H9 (cell line): Measurements from ENCODE around the gene MSH3. TPM values are rescaled to one million over a fixed set of nuclear protein-coding genes. Genes with fewer than 3 reads are reported as not detected.

ENCODE experiments used
- DNase-seq: peaks from one replicate; pipeline ENCODE4 v3.0.0-alpha.2; 2017
- H2AFZ ChIP-seq: one replicate; pipeline ENCODE4 v1.6.1; 2013; ENCODE audit warnings: mild to moderate bottlenecking, low read length, control low read depth, moderate library complexity
- H2AK5ac ChIP-seq: 2 replicates; pipeline ENCODE4 v1.6.1; 2013; ENCODE audit warnings: low read length, control low read depth, mixed read lengths; ENCODE audit not compliant: insufficient read length
- H2BK120ac ChIP-seq: one replicate; pipeline ENCODE4 v1.6.1; 2013; ENCODE audit warnings: low read depth, mild to moderate bottlenecking, low read length, control low read depth, inconsistent platforms; ENCODE audit not compliant: poor library complexity, severe bottlenecking
- H2BK12ac ChIP-seq: 2 replicates; pipeline ENCODE4 v1.6.1; 2013; ENCODE audit warnings: low read length, control low read depth, mixed read lengths, low read depth; ENCODE audit not compliant: insufficient read length
- H2BK15ac ChIP-seq: 2 replicates; pipeline ENCODE4 v1.6.1; 2013; ENCODE audit warnings: low read depth, low read length, control low read depth
- H2BK20ac ChIP-seq: one replicate; pipeline ENCODE4 v1.6.1; 2013; ENCODE audit warnings: low read depth, mild to moderate bottlenecking, low read length, control low read depth, inconsistent platforms; ENCODE audit not compliant: poor library complexity, severe bottlenecking
- H2BK5ac ChIP-seq: 2 replicates; pipeline ENCODE4 v1.6.1; 2013; ENCODE audit warnings: low read length, control low read depth, mixed read lengths; ENCODE audit not compliant: insufficient read length
- H3K14ac ChIP-seq: 2 replicates; pipeline ENCODE4 v1.6.1; 2013; ENCODE audit warnings: low read length, control low read depth; ENCODE audit not compliant: insufficient read depth
- H3K18ac ChIP-seq: 2 replicates; pipeline ENCODE4 v1.6.1; 2013; ENCODE audit warnings: low read depth, mild to moderate bottlenecking, mixed read lengths, low read length, control low read depth; ENCODE audit not compliant: insufficient read length
- H3K23ac ChIP-seq: 2 replicates; pipeline ENCODE4 v1.6.1; 2013; ENCODE audit warnings: low read length, control low read depth, mixed read lengths, low read depth; ENCODE audit not compliant: insufficient read length
- H3K23me2 ChIP-seq: 2 replicates; pipeline ENCODE4 v1.6.1; 2013; ENCODE audit warnings: low read depth, mild to moderate bottlenecking, mixed read lengths, low read length, control low read depth; ENCODE audit not compliant: insufficient read length, poor library complexity, severe bottlenecking
- H3K27ac ChIP-seq: 2 replicates; pipeline ENCODE4 v1.5.1; 2013; ENCODE audit warnings: low read length, control low read depth, mixed read lengths, low read depth; ENCODE audit not compliant: insufficient read length
- H3K27me3 ChIP-seq: 2 replicates; pipeline ENCODE4 v1.6.1; 2013; ENCODE audit warnings: low read length, control low read depth, inconsistent platforms; ENCODE audit not compliant: insufficient read depth
- H3K4ac ChIP-seq: 2 replicates; pipeline ENCODE4 v1.6.1; 2013; ENCODE audit warnings: low read depth, mild to moderate bottlenecking, control low read depth, inconsistent platforms, low read length, moderate library complexity
- H3K4me1 ChIP-seq: 2 replicates; pipeline ENCODE4 v1.6.1; 2013; ENCODE audit warnings: low read length, control low read depth, inconsistent platforms; ENCODE audit not compliant: insufficient read depth
- H3K4me2 ChIP-seq: 2 replicates; pipeline ENCODE4 v1.6.1; 2013; ENCODE audit warnings: low read length, control low read depth, mixed read lengths; ENCODE audit not compliant: insufficient read length, insufficient read depth
- H3K56ac ChIP-seq: 2 replicates; pipeline ENCODE4 v1.6.1; 2013; ENCODE audit warnings: low read depth, mild to moderate bottlenecking, mixed read lengths, low read length, control low read depth; ENCODE audit not compliant: insufficient read length
- H3K79me1 ChIP-seq: 2 replicates; pipeline ENCODE4 v1.6.1; 2013; ENCODE audit warnings: low read depth, mild to moderate bottlenecking, moderate library complexity, low read length, control low read depth, inconsistent platforms; ENCODE audit not compliant: insufficient read depth, poor library complexity, severe bottlenecking
- H3K79me2 ChIP-seq: 2 replicates; pipeline ENCODE4 v1.6.1; 2013; ENCODE audit warnings: low read length, control low read depth, inconsistent platforms; ENCODE audit not compliant: insufficient read depth
- H3K9ac ChIP-seq: 2 replicates; pipeline ENCODE4 v1.6.1; 2013; ENCODE audit warnings: low read length, control low read depth, mixed read lengths; ENCODE audit not compliant: insufficient read length; ENCODE audit errors: extremely low read depth
- H3K9me3 ChIP-seq: one replicate; pipeline ENCODE4 v1.6.1; 2013; ENCODE audit warnings: low read depth, low read length, inconsistent platforms; ENCODE audit not compliant: control insufficient read depth
- H3T11ph ChIP-seq: one replicate; pipeline ENCODE4 v1.6.1; 2013; ENCODE audit warnings: mild to moderate bottlenecking, low read length, control low read depth, inconsistent platforms
- H4K20me1 ChIP-seq: one replicate; pipeline ENCODE4 v1.6.1; 2013; ENCODE audit not compliant: control insufficient read depth, insufficient read length, insufficient read depth
- H4K5ac ChIP-seq: 2 replicates; pipeline ENCODE4 v1.6.1; 2013; ENCODE audit warnings: low read depth, mild to moderate bottlenecking, mixed read lengths, low read length, control low read depth; ENCODE audit not compliant: insufficient read length
- H4K8ac ChIP-seq: replicated peaks from 2 replicates; pipeline ENCODE4 v1.6.1; 2013; ENCODE audit warnings: low read length, control low read depth, mixed read lengths, low read depth; ENCODE audit not compliant: insufficient read length
- H4K91ac ChIP-seq: 2 replicates; pipeline ENCODE4 v1.6.1; 2013; ENCODE audit warnings: low read depth, mild to moderate bottlenecking, moderate library complexity, mixed read lengths, low read length, control low read depth; ENCODE audit not compliant: insufficient read length
- H3K27ac Mint-ChIP-seq, 3 experiments: 2 replicates in 2 of 3; 3 replicates in 1 of 3; pipeline ENCODE4 v1.8.0; 2020 to 2021; ENCODE audit warnings: mixed read lengths in 3 of 3, mild to moderate bottlenecking in 1 of 3, moderate library complexity in 1 of 3
- H3K27me3 Mint-ChIP-seq: 2 replicates; pipeline ENCODE4 v1.8.0; 2021; ENCODE audit warnings: low read depth, mild to moderate bottlenecking, moderate library complexity, mixed read lengths
- H3K36me3 Mint-ChIP-seq, 3 experiments: 2 replicates in 2 of 3; 3 replicates in 1 of 3; pipeline ENCODE4 v1.8.0; 2020 to 2021; ENCODE audit warnings: low read depth in 3 of 3, mixed read lengths in 3 of 3; ENCODE audit not compliant: insufficient read depth in 1 of 3
- H3K4me1 Mint-ChIP-seq, 2 experiments: 2 replicates each; pipeline ENCODE4 v1.8.0; 2020; ENCODE audit warnings: mixed read lengths in 2 of 2
- H3K4me3 Mint-ChIP-seq, 2 experiments: 2 replicates in 1 of 2; 3 replicates in 1 of 2; pipeline ENCODE4 v1.8.0; 2020 to 2021; ENCODE audit warnings: mild to moderate bottlenecking in 2 of 2, mixed read lengths in 2 of 2, moderate library complexity in 1 of 2
- H3K9me3 Mint-ChIP-seq, 2 experiments: 2 replicates in 1 of 2; 3 replicates in 1 of 2; pipeline ENCODE4 v1.8.0; 2020; ENCODE audit warnings: mild to moderate bottlenecking in 2 of 2, mixed read lengths in 2 of 2, moderate library complexity in 1 of 2
- CTCF ChIP-seq: fragments of 200-600 bp; sonication (generic); conservative IDR thresholded peaks from 3 replicates; pipeline ENCODE4 v1.8.0; 2021; ENCODE audit warnings: antibody characterized with exemption, mild to moderate bottlenecking
- whole genome bisulfite sequencing: extraction: QIAGEN DNeasy Blood & Tissue Kit; methylation state at CpG from one replicate; pipeline ENCODE4 v1.1.7; 2013; ENCODE audit warnings: missing lambda C conversion rate, low lambda C conversion rate, mixed read lengths; ENCODE audit not compliant: insufficient read length; ENCODE audit errors: extremely low coverage; 5-methylcytosine and 5-hydroxymethylcytosine counted together
- total RNA-seq: library from RNA; stranded (reverse); gene quantifications from 2 replicates; pipeline ENCODE4 v1.2.1, GENCODE V29; 2021

The MSH3 gene
- total RNA-seq, 1 experiment from 2014 or later, result 17.3 TPM

DNA sequence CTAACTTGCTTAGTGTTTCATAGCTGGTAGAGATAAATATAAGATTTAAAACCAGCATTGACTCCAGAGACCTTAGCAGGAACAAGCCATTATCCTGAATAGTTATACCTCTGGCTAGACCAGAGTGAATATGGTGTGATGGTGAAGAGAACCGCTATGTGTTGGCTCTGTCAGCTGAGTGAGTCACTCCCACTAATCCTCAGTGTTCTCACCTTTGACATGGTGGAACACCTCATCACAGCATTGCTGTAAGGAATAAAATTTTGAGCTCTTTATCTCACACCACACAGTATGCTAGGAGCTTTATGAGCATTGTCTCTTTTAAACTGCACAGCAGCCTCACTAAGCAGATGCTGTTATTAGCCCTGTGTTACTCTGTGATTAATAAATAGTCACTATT lies 91.0 kb downstream of the MSH3 start:
- no peak overlapping the region for H3K27ac Mint-ChIP-seq
- H2BK20ac ChIP-seq, result no peak overlapping the region
- no peak overlapping the region for H2BK12ac ChIP-seq
- H2BK5ac ChIP-seq, result no peak overlapping the region
- H3K4me1 Mint-ChIP-seq, result peaks cover 30 to 40% of the 10 kb centered on the region in 2 experiments
- no peak overlapping the region for H2AFZ ChIP-seq
- H3K14ac ChIP-seq, result no peak overlapping the region
- no peak overlapping the region for H3K27ac ChIP-seq
- H3K36me3 Mint-ChIP-seq, result peaks cover 15 to 43% (median 29%) of the 10 kb centered on the region in 3 experiments
- H3K9ac ChIP-seq, result no peak overlapping the region
- H3K27me3 ChIP-seq, result no peaks in the 10 kb centered on the region
- H3K4me3 Mint-ChIP-seq, result no peak overlapping the region
- no peak overlapping the region for H2AK5ac ChIP-seq
- H3K23ac ChIP-seq, result no peak overlapping the region
- H4K5ac ChIP-seq, result no peak overlapping the region
- H3K79me1 ChIP-seq, result no peaks in the 10 kb centered on the region
- H3K4me2 ChIP-seq, result no peak overlapping the region
- H3K9me3 Mint-ChIP-seq, result no peaks in the 10 kb centered on the region
- no peak overlapping the region for H3K56ac ChIP-seq
- WGBS, result no CpG with 5 or more reads among the region's 1 CpG
- peaks cover 2% of the 10 kb centered on the region for H4K20me1 ChIP-seq
- H3K9me3 ChIP-seq, result no peaks in the 10 kb centered on the region
- H2BK120ac ChIP-seq, result no peak overlapping the region
- no peak overlapping the region for H2BK15ac ChIP-seq
- no peak overlapping the region for H3K18ac ChIP-seq
- H3K27me3 Mint-ChIP-seq, result no peaks in the 10 kb centered on the region
- H3T11ph ChIP-seq, result no peak overlapping the region
- H4K91ac ChIP-seq, result no peak overlapping the region
- H3K79me2 ChIP-seq, result no peaks in the 10 kb centered on the region
- TF ChIP-seq CTCF, result no peak
- H3K4me1 ChIP-seq, result peaks cover 4% of the 10 kb centered on the region; the same call in 1 of the 2 replicates
- no peaks in the 10 kb centered on the region for H3K23me2 ChIP-seq
- H4K8ac ChIP-seq, result no peak overlapping the region
- H3K4ac ChIP-seq, result no peak overlapping the region
- DNase-seq, result no peak
